CD4-positive, alpha-beta T cell treated with Interleukin-17A for 4 hours (primary cell): ENCODE results near the gene GNB5.

Experiments used
- DNase-seq: peaks from one replicate; pipeline ENCODE4 v3.0.0-alpha.2; 2020; ENCODE audit warnings: mixed read lengths

GNB5 gene

DNA sequence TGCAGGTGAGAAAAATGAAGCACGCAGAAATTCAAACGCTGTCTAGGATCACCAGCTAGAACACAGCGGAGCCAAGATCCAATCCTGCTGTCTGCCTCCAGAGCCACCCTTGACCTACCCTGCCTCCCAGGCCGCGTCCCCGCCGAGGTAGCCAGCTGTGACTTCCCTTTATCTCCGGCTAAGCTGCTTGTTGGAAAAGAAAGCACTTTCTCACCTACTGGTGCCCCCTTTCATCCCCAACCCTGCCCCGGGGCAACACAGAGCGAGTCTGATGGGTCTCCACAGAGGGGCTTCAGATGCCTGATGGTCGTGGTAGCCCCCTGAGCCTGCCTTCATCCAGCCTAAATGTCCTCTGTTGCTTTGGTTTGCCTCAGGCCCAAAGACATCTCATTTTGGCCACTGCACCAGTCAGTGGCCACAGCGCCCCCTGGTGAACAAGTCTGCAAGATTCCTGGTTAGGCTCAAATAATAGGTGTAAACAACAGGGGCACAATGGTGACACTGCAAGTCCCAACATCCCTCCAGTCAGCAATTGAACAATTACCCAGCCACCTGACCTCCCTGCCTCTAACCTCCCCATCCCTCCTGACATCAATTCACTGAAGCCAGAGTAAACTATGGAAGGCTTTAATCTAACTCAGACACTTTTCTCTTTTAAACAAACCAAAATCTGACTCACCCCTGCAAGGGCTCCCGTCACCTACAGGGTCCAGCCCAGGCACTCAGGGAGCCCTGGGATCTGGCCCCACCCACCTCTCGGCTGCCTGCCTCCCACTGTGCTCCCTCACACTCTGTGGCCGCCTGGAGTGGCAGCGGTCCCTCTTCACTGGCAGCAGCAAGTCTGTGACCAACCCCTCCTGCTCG is 51.4 kb downstream of the GNB5 start:
- peak; percentile 76 for DNase-seq

DNA sequence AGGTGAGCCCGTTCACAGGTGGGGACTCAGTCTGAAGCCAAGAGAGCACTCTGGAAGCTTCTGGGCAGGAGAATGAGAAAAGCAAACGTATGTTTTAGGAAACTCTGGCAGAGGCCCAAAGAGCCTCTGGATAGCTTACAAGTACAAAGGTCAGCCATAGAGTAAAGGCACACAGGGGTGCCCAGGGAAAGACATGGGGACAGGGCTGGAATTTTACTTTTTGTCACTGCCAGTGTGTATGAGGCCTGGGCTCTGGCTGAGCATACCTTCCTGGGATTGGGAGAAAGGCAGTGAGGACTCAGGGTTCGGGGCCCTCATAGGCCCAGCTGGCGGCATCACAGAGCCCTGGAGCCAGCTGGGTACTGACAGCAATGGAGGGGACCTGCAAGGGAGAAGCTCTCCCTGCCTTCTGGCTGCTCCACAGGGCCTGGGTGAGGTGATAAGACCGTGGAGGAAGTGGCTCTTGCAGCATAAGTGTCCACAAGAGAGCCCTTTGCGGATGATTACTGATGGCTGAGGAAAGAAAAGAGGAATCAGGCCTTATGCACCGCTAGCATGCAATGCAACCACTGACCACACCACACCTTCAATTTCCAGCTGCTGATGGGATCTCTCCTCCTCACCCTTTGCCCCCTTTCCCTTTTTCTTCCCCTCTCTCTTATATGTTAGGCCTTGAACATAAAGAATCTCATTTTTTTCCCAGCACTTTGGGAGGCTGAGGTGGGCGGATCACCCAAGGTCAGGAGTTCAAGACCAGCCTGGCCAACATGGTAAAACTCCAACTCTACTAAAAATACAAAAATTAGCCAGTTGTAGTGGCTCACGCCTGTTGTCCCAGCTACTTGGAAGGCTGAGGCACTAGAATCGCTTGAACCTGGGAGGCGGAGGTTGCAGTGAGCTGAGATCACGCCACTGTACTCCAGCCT is 53.5 kb downstream of the GNB5 start:
- DNase-seq, result no peak

DNA sequence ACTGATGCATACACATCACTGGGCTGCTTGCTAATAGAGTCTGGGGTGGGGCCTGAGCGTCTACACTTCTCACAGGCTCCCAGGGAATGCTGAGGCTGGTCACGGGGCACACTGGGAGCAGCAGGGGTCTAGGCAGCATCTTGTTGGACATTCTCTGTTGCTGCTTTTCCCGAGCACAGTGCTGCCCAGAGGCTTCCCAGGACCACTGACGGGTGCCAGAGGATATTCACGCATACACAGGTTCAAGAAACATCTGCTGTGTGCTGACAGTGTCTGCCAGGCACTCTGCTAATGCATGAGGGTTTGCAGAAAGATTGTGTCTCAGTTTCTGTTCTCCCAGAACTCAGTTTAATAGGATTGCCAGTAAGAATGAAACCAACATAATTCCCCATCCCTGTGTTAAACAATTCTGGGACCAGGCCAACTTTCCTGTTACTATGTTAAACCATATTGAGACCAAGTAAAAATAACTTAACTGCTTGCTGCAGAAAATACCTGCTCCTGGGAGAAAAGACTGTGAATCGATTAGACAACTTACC is 54.7 kb downstream of the GNB5 start:
- DNase-seq, result no peak

DNA sequence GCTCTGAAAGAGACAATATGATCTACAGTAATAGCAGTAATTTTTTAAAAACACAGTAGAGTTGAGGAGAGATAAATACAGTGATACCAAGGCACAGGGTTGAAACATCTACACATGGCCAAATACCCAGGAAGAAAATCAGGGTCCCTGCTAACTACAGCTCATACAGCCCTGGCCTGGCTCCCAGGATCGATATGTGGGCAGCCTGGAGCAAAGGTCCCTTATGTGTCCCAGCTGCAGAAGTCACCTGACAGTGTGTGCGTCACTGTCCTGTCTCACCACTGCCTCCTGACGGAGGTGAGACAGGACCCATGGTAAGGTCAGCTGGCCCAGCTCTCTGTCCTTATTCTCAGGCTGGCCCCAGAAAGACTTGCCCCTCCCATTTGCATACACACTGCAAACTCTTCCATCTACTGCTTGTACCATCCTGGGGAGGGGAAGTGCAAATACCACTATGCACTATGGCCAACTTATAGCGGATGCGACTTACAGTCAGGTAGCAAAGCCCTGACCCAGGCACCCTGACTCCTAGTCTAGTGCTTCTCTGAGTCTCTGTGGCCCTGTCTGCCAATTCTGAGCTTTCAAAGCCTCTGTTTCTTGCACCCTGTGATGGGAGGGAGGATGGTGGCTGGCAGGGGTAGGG is 56.6 kb downstream of the GNB5 start:
- DNase-seq, result no peak

DNA sequence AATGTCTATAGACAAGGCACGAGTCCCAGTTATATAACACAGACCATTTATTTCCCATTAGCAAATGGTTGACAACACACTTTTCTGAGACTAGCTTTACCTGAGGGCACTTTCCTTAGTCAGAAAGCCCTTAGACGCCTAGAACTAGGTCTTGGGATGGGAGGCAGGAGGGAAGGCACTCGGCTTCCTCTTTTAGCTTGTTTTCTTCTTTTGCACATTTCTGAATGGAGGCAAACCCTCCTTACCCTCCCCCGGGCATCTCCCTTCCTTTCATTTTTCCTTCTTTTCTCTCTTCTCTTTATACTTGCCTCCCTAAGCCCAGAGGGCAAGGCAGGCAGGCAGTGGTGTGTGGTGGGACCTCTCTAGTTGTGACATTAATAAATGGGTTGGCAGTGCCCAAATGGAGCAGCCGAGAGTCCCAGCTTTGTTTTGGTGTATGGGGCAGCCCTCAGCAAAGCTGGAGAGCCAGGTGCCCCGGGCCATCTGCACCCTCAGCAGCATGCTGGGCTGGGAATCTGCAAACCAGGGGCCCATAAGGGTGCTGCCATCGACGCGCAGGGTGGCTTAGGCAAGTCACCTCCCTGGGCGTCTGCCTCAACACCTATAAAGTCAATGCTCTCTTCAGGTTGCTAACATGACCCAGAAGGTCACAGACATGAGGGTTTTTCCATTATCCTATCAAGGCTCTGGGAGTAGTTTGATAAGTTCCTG is 57.5 kb downstream of the GNB5 start:
- no peak for DNase-seq

DNA sequence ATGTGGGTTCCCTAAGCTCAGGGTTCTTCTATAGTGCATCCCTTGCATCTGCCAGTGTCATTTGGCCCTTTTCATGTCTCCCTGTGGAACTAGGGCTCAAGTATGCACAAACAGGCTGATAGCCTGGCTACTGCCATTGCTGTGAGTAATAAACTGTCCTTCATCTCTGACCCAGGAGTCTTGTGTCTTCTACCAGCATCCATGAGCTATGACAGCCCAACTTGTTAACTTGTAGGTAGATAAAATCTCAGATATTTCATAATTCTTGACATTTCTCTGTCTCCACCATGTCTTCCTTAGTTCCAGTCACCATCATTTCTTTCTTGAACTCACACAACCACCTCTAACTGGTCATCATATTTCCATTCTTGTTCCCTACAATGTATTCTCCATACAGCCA is 59.1 kb downstream of the GNB5 start:
- no peak for DNase-seq

DNA sequence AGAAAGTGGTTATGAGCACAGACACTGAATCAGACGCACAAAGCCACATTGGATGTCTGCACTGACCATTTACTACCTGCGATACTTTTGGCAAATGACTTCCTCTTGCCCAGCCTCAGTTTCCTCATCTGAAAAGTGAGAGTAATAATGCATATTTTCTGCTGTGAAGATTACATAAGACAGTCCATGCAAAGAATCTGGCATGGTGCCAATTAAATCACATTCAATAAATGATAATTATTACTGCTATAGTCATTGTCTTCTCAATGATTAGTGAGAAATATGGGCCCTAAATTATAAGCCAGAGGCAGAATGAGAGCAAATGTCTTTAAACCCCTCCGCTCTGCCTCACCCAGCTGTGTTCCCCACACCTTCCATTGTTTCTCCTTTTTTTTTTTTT is 62.6 kb downstream of the GNB5 start:
- DNase-seq, result no peak

DNA sequence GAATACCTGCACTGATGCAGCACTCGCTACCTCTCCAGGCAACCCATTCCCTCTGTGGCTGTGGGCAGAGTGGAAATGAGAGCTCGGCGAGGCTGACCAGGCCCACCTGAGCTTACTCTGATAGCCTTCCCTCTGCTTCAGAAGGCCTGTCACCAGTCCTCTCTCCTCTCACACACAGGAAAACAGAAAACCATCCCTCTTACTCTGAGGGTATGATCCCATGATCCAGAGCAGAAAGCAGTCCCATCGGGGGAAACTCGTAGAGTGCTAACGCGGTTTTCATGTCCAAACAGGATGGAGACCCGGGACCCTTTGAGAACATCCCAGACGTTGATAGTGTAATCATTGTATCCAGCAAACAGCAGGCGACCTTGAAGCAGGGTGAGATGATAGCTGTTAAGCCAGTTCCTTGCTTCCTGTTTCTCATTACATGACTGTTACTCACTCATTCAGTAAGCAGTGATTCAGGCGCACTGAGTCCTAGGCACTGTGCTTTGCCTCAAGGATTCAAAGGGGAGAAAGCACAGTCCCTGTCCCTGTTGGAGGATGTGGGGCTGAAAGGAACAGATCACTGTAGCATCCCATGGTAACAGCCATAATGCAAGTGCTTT is 66.8 kb downstream of the GNB5 start:
- no peak for DNase-seq

DNA sequence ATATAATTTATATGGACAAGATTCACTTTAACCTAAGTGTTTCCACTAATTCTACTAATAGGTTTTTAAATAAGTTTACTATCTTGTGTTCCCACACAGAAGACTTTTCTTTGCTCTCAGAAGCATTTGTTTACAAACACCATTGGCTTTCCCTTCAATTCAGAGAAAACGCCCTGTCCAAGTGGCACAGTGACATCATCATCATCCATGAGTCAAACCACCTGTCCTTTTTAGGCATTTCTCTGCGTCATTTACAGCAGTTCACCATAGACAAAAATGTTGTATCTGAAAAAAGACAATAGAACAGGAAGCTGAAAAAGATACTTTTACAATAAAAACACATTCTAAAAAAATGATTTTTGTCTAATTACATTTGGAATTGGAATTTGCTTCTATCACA is 69.3 kb downstream of the GNB5 start:
- DNase-seq, result no peak

DNA sequence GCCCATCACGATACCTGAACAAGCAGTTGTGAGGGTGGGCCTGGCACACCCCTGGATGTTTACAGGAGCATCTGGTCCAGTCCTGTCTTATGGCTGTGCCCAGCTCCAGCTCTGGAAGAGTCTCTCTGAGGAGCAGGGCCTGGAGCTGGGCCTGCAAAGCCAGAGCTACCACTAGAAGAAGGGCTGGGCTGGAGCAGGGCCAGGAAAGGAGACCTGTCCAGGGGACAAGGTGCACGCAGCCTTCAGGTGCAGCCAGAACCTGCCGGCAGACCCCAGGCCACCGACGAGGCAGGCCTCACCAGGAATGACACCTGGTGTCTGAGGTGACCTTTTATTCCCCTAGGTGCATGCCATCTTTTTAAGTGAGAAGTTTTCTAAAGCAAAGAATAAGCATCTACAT is 70.2 kb downstream of the GNB5 start:
- DNase-seq, result no peak

DNA sequence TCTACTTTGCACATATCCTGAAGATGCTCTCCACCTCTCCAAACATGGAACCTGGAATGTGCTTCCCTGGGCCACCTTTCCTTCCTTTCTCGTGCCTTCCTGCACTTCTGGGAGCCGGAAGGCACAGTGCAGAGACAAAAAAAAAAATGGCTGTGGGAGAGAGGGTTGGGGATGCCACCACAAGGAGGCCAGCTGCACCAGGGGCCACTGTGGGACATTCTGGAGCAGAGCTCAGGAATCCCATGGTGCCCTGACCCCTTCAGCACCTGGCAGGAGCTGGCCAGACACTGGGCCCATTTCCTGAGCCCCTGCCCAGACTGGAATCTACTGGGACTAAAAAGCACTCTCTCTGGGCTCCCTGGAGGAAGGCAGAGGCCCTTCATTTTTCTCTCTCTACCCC is 70.7 kb downstream of the GNB5 start:
- no peak for DNase-seq

DNA sequence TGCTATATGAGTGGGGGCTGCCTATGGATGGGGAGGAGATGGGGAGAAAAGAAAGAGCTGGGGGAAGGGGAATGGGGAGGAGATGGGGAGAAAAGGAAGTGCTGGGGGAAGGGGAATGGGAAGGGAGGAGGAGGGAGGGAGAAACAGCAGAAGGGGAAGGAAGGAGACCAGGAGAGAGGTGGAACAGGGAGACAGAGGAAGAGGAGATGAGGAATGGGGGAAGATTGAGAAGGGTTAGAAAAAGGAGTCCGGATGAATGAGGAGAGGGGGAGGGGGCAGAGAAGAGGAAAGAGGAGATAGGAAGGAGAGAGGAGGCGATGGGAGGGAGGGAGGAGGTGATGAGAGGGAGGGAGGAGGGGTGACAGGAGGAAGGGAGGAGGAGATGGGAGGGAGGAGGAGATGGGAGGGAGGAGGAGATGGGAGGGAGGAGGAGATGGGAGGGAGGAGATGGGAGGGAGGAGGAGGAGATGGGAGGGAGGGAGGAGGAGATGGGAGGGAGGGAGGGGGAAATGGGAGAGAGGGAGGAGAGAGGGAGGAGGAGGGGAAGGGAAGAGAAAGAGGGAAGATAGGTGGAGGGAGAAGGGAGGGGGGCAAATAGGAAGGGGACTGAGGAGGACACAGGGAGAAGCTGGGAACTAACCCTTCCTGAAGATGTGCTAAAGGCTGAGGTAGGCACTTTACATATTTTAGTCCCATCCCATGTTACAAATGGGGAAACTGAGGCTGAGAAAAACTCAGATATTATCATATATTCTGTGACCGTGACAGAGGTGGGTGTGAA is 72.0 kb downstream of the GNB5 start:
- no peak for DNase-seq

DNA sequence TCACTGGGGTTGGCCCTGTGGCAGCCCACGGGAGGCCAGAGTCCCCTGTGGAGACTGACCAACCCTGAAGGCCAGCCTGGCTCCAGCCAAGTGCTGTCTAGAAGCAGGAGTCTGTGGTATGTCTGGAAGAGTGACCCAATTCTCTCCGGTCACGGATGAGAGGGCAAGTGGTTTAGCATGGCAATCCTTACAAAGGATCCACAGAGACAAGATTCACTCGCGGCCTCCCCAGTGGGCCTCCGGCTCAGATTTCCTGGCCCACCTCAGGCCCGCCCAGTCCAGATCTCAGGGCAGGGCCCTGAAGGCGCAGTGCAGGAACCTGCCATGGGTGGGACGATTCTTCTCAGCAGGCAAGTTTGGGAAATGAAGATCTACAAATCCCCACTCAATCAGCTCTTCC is 73.6 kb downstream of the GNB5 start:
- DNase-seq, result no peak

DNA sequence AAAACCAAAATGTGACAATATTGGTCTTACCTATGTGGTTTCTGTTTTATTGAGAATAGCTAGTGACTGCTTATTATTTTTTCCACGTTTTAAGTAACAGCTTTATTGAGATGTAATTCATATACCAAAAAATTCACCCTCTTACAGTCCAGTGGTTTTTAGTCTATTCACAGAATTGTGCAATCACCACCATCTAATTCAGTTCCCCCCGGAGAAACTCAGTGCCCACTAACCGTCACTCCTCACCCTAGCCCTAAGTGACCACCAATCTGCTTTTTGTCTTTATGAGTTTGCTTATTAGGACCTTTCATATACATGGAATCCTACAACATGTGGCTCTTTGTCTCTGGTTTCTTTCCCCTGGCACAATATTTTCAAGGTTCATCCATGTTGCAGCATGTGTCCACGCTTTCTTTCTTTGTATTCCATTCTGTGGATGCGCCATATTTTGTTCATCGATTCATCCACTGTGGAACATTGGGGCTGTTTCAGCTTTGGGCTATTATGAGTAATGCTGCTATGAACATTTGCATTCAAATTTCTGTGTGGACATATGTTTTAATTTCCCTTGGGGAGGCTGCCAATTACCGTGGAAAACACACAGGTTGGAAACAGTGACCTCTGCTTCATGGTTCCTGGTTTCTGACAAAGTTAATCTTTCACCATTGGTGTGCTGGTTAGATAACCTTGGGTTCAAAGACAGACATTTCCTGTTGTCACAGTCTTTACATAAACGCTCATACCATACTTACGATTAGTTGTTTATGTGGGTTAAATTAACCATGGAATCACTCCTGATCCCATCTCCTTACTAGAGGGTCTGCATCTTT is 75.4 kb downstream of the GNB5 start:
- no peak for DNase-seq

DNA sequence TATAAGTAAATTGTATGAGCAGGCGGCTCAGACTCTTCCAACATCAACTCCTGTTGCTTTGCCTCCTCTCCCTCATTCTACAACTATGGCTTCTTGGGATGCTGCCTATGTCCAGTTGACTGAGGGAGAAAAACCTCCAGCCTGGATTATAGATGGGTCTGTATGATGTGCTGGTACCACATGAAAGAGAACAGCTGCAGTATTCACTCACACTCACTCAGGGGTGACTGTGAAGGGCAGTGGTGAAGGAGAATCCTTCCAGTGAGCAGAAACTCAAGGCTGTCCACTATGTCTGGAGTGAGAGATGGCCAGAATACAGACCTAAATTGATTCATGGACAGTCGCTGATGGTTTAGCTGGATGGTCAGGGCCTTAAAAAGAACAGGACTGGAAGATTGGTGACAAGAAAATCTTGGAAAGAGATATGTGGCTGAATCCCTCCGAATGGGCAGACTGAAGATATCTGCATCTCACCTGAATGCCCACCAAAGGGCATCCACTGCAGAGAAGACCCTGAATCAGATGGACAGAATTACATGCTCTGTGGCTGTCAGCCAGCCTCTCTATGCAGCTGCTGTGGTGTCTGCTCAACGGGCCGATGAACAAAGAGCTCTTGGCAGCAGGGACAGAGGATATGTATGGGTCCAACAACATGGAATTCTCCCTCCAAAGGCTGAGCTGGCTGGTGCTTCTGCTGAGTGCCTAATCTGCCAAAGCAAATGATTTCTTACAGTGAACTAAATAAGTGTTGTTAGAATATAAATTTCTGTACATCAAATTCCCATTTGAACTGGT is 76.7 kb downstream of the GNB5 start:
- no peak for DNase-seq

DNA sequence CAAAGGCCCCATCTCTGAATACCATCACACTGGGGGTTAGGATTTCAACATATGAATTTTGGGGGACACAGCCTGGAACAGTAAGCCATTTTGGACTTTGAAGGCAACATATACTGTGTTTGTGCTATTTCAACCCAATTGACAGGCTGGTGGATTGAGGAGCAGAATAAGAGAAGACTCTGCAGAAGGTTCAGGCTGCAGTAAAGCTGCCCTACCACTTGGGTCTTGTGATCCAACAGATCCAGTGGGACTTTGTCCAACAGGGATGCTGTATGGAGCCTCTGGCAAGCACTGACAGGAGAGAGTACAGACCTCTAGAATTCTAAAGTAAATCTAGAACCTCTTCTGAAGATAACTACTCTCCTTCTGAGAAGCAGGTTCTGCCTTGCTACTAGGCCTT is 77.5 kb downstream of the GNB5 start:
- no peak for DNase-seq

DNA sequence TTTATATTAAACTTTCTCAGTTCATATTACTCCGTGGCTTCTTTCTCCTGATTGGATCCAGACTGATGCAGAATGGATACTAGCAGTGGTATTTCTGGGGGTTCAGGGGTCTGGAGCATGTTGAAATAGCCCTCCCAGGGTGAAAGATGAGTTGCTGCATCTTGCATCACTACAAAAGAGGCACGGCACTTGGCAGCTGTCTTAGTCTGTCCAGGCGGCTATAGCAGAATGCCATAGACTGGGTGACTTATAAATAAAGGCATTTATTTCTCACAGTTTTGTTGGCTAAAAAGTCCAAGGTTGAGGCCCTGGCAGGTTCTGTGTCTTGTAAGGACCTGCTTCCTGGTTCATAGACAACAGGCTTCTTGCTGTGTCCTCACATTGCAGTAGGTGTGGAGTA is 78.0 kb downstream of the GNB5 start:
- DNase-seq, result no peak

DNA sequence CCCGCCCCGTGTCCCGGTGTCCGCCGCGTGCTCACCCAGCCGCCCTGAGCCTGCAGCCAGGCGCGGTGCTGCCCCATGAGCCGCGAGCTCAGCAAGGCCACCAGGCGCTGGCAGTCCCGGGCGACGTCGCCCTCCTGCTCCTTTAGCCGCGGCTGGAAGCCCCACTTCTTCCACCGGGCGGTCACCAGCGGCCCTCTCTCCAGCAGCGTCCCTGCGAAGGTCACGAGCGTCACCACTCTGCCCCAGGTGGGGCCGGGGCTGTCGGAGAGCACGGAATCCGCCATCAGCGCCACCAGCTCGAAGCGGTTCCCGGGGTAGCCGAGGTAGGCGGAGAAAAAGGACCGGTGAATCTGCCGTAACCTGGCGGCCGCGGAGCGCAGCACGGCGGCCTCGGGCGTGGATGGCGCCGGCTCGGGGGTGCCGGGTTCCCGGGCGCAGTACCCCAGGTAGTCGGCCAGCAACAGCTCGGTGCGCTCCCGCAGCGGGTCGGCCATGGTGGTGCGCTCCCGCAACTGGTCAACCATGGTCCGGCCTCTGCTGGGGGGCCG is 78.9 kb downstream of the GNB5 start:
- DNase-seq, result peak; percentile 51
